Measurements from ENCODE around the gene FGF22. TPM values are rescaled to one million over a fixed set of nuclear protein-coding genes. Genes with fewer than 3 reads are reported as not detected.

The FGF22 gene
- total and polyA plus RNA-seq, 3 donors from 2014 or later: 1.8 to 3.1 (median 2.6) TPM

DNA sequence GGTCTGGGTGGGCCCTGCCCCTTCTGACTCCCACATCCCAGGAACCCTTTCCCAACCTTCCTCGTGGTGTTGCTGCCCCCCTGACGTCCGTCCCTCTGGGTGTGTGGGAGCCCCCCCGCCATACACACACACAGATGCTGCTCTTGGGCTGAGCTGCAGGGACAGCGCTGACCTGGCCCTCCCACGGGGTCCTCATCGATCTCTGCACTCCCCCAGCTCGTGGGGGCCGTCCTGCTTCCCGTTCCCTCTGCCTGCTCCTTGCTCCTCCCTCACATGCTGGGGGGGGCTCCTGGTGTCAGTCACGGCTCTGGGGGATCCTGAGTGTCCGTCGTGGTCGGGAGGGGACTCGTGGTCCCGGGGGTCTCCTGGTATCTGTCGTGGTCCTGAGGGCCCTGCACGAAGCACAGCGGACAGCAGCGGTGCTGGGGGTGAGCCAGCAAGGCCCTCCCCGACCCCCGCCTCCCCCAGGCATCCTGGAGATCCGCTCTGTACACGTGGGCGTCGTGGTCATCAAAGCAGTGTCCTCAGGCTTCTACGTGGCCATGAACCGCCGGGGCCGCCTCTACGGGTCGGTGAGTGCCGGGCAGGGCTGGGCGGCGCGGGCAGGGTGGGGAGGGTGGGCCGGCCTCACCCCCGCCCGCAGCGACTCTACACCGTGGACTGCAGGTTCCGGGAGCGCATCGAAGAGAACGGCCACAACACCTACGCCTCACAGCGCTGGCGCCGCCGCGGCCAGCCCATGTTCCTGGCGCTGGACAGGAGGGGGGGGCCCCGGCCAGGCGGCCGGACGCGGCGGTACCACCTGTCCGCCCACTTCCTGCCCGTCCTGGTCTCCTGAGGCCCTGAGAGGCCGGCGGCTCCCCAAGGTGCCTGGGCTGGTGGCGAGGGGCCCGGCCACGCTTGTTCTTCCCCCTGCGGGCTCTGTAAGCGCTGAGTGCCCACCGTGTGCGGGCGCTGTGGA is 3.4 kb downstream of the FGF22 start:
- peaks cover 15% of the 10 kb centered on the region for H3K4me1 ChIP-seq
- H3K27ac ChIP-seq: no peak overlapping the region
- H3K36me3 ChIP-seq (ENCODE audit: low read depth, missing control alignments): no peaks in the 10 kb centered on the region
- H3K4me3 ChIP-seq: no peak overlapping the region
- no peaks in the 10 kb centered on the region for H3K9me3 ChIP-seq
- no peak for DNase-seq
- WGBS, 2 donors: 69 to 72% methylated on average over 10 to 54 of the region's 70 CpGs
- TF ChIP-seq POLR2A (IDR thresholded peaks at IDR 0.05): no peak
- TF ChIP-seq, protein P1, sequence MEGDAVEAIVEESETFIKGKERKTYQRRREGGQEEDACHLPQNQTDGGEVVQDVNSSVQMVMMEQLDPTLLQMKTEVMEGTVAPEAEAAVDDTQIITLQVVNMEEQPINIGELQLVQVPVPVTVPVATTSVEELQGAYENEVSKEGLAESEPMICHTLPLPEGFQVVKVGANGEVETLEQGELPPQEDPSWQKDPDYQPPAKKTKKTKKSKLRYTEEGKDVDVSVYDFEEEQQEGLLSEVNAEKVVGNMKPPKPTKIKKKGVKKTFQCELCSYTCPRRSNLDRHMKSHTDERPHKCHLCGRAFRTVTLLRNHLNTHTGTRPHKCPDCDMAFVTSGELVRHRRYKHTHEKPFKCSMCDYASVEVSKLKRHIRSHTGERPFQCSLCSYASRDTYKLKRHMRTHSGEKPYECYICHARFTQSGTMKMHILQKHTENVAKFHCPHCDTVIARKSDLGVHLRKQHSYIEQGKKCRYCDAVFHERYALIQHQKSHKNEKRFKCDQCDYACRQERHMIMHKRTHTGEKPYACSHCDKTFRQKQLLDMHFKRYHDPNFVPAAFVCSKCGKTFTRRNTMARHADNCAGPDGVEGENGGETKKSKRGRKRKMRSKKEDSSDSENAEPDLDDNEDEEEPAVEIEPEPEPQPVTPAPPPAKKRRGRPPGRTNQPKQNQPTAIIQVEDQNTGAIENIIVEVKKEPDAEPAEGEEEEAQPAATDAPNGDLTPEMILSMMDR (IDR thresholded peaks at IDR 0.05): no peak
- no peaks in the 10 kb centered on the region for H3K27me3 ChIP-seq
- intact Hi-C loops (cut with DNase I; ENCODE audit: low total_unique reads): no loop called here

DNA sequence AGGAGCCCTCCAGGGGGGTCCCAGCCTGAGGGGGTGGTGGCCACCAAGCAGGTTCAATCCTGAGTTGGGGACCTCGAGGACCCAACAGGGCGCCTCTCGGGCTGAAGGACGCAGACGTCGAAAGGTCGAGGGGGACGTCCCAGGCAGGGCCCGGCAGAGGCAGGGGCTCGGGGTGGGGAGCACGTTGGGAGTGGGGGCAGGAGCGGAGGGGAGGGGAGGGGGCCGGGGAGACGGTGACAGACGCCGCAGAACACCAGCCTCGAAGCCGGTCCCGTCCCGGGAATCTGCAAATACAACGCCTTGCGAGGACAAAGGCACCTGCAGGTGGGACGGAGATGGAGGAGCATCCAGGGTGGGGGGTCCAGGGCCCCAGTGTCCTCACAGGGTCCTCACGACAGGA is 4.1 kb downstream of the FGF22 start:
- H3K4me3 ChIP-seq: no peak overlapping the region
- H3K27me3 ChIP-seq: no peaks in the 10 kb centered on the region
- peaks cover 15% of the 10 kb centered on the region for H3K4me1 ChIP-seq
- TF ChIP-seq, protein P1 (IDR thresholded peaks at IDR 0.05): no peak
- no peak for TF ChIP-seq POLR2A (IDR thresholded peaks at IDR 0.05)
- no peak overlapping the region for H3K27ac ChIP-seq
- intact Hi-C loops (cut with DNase I; ENCODE audit: low total_unique reads): no loop called here
- 90 to 92% methylated on average over 24 of the region's 24 CpGs for WGBS, 2 donors
- DNase-seq: no peak
- H3K9me3 ChIP-seq: no peaks in the 10 kb centered on the region
- no peaks in the 10 kb centered on the region for H3K36me3 ChIP-seq (ENCODE audit: low read depth, missing control alignments)

DNA sequence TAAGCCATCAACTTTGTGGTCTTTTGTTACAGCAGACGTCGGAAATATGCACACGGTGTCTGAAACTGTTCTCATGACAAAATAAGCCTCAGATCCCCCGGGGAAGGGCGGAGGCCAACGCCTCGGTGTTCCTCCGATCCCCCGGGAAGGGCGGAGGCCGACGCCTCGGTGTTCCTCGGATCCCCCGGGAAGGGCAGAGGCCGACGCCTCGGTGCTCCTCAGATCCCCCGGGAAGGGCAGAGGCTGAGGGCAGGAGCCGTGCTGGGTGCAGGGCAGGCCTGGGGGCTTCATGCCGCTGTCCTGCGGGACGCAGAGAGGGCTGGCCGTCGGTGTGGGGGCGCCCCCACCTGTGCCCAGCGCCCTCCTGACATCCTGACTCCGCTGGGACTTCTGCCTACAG is 4.7 kb downstream of the FGF22 start:
- Histone ChIP-seq H3K4me3 (no peak overlapping the region), H3K27ac (no peak overlapping the region), H3K9me3 (no peaks in the 10 kb centered on the region), H3K36me3 (ENCODE audit: low read depth, missing control alignments) (no peaks in the 10 kb centered on the region), H3K27me3 (no peaks in the 10 kb centered on the region), H3K4me1 (peaks cover 9% of the 10 kb centered on the region)
- no peak for TF ChIP-seq POLR2A (IDR thresholded peaks at IDR 0.05)
- TF ChIP-seq, protein P1 (IDR thresholded peaks at IDR 0.05): no peak
- no peak for DNase-seq
- intact Hi-C loops (cut with DNase I; ENCODE audit: low total_unique reads): no loop called here
- WGBS, 2 donors: 81% methylated on average over 22 to 28 of the region's 28 CpGs

DNA sequence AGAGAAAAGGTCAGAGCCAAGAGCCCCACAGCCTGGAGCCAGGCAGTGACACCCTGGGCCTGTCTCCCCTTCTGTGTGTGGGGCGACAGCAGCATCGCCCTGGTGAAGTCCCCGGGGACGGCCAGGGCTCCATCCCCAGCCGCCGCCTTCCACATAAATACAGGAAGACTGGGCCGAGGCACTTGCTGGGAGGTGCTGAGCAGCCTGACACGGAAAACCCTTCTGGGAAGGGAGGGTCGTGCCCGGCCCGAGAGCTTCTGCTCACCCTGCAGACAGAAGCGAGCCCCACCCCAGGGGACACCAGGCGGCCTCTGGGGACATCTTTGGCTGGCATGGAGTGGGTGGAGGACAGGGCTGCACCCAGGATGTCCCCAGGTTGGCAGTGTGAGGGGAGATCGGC is 5.1 kb downstream of the FGF22 start:
- no peak for TF ChIP-seq POLR2A (IDR thresholded peaks at IDR 0.05)
- TF ChIP-seq, protein P1 (IDR thresholded peaks at IDR 0.05): no peak
- DNase-seq: no peak
- no peaks in the 10 kb centered on the region for H3K27me3 ChIP-seq
- H3K4me1 ChIP-seq: peaks cover 9% of the 10 kb centered on the region
- H3K9me3 ChIP-seq: no peaks in the 10 kb centered on the region
- intact Hi-C loops (cut with DNase I; ENCODE audit: low total_unique reads): no loop called here
- H3K36me3 ChIP-seq (ENCODE audit: low read depth, missing control alignments): no peaks in the 10 kb centered on the region
- H3K4me3 ChIP-seq: no peak overlapping the region
- 84% methylated on average over 14 of the region's 14 CpGs; no CpG with 5 or more reads in 1 of the 2 donors for WGBS, 2 donors
- H3K27ac ChIP-seq: no peak overlapping the region
